MM.1S (cell line): ENCODE data around the gene NF2.
"Not testable (repeated sequence)": the region's sequence is repeated elsewhere in the genome, so short reads cannot be mapped to it uniquely, and the experiment has no call there.

Experiments used
- EZH2 ChIP-seq: fragments of 300-600 bp; sonication (generic); optimal IDR thresholded peaks from 2 replicates; pipeline ENCODE3; 2017; ENCODE audit warnings: low read depth, mild to moderate bottlenecking, antibody characterized with exemption, low read length, mixed read lengths
- EZH2phosphoT487 ChIP-seq: fragments of 300-600 bp; sonication (generic); IDR thresholded peaks from 2 replicates; pipeline ENCODE4 v1.6.1; 2018; ENCODE audit warnings: antibody characterized with exemption, low read length
- TF ChIP-seq, protein P1 (sequence below): fragments of 300-600 bp; sonication (generic); IDR thresholded peaks from 2 replicates; pipeline ENCODE4 v1.5.1; 2016; ENCODE audit warnings: antibody characterized with exemption, low read length, mixed read lengths

DNA sequence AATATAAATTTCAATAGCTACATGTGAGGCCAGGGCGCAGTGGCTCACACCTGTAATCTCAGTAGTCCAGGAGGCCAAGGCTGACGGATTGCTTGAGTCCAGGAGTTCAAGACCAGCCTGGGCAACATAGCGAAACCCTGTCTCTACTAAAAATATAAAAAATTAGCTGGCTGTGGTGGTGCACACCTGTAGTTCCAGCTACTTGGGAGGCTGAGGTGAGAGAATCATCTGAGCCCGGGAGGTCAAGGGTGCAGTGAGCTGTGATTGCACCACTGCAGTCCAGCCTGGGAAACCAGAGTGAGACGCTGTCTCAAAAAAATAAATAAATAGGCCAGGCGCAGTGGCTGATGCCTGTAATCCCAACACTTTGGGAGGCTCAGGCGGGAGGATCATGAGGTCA, 36.9 kb upstream of the NF2 start:
- not testable (repeated sequence) for TF ChIP-seq EZH2, EZH2phosphoT487
- TF ChIP-seq, protein P1, sequence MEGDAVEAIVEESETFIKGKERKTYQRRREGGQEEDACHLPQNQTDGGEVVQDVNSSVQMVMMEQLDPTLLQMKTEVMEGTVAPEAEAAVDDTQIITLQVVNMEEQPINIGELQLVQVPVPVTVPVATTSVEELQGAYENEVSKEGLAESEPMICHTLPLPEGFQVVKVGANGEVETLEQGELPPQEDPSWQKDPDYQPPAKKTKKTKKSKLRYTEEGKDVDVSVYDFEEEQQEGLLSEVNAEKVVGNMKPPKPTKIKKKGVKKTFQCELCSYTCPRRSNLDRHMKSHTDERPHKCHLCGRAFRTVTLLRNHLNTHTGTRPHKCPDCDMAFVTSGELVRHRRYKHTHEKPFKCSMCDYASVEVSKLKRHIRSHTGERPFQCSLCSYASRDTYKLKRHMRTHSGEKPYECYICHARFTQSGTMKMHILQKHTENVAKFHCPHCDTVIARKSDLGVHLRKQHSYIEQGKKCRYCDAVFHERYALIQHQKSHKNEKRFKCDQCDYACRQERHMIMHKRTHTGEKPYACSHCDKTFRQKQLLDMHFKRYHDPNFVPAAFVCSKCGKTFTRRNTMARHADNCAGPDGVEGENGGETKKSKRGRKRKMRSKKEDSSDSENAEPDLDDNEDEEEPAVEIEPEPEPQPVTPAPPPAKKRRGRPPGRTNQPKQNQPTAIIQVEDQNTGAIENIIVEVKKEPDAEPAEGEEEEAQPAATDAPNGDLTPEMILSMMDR = not testable (repeated sequence)
